HUES64 (cell line): ENCODE measurements around the gene LAMA1.

Source experiments
- H3K27ac ChIP-seq: 2 replicates; pipeline ENCODE4 v1.7.0; 2013; ENCODE audit warnings: low read depth, low read length, inconsistent platforms
- H3K27me3 ChIP-seq: 2 replicates; pipeline ENCODE4 v1.6.1; 2013; ENCODE audit warnings: mild to moderate bottlenecking, low read length; ENCODE audit not compliant: insufficient read depth
- H3K36me3 ChIP-seq: 2 replicates; pipeline ENCODE4 v1.6.1; 2013; ENCODE audit warnings: mild to moderate bottlenecking, low read length; ENCODE audit not compliant: insufficient read depth
- H3K4me1 ChIP-seq: 2 replicates; pipeline ENCODE4 v1.6.1; 2013; ENCODE audit warnings: mild to moderate bottlenecking, low read length, moderate library complexity; ENCODE audit not compliant: insufficient read depth
- H3K4me3 ChIP-seq: 2 replicates; pipeline ENCODE4 v1.5.1; 2013; ENCODE audit warnings: mild to moderate bottlenecking, low read length, moderate library complexity
- H3K9ac ChIP-seq: 2 replicates; pipeline ENCODE4 v1.6.1; 2013; ENCODE audit warnings: mild to moderate bottlenecking, low read depth, low read length
- H3K9me3 ChIP-seq: 2 replicates; pipeline ENCODE4 v1.6.1; 2013; ENCODE audit warnings: low read depth, low read length; ENCODE audit not compliant: insufficient read depth
- WGBS: fragments of 150-250, 120-280 bp; methylation state at CpG from one replicate; pipeline ENCODE4 v1.1.7; 2013; ENCODE audit warnings: missing lambda C conversion rate; 5-methylcytosine and 5-hydroxymethylcytosine counted together

Gene LAMA1

DNA sequence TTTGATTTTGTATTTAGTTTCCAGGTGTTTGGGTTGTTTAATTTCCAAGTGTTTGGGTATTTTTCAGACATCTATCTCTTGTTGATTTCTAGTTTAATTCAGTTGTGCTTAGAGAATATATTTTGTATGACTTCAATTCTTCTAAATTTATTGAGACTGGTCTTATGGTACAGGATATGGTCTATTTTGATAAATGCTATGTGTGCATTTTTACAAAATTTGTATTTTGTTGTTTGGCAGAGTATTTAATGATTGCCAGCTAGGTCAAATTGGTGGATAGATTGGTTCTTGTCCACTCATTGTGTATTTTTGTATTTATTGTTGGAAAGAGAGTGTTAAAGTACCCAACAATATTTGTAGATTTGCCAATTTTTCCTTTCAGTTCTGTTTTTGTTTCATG, 23.7 kb upstream of the LAMA1 start:
- Histone ChIP-seq H3K36me3 (no peaks in the 10 kb centered on the region), H3K9me3 (no peaks in the 10 kb centered on the region), H3K9ac (no peak overlapping the region), H3K4me3 (no peak overlapping the region), H3K27me3 (no peaks in the 10 kb centered on the region), H3K4me1 (no peaks in the 10 kb centered on the region), H3K27ac (no peak overlapping the region)

- Histone ChIP-seq H3K27me3 (no peaks in the 10 kb centered on the region), H3K4me1 (no peaks in the 10 kb centered on the region), H3K9ac (no peak overlapping the region), H3K36me3 (no peaks in the 10 kb centered on the region), H3K4me3 (no peak overlapping the region), H3K9me3 (no peaks in the 10 kb centered on the region), H3K27ac (no peak overlapping the region)
- WGBS = 98% methylated on average over 2 of the region's 4 CpGs
These were observed 21.8 kb upstream of the LAMA1 start for GRCh38 chr18:7139409-7139808.

DNA sequence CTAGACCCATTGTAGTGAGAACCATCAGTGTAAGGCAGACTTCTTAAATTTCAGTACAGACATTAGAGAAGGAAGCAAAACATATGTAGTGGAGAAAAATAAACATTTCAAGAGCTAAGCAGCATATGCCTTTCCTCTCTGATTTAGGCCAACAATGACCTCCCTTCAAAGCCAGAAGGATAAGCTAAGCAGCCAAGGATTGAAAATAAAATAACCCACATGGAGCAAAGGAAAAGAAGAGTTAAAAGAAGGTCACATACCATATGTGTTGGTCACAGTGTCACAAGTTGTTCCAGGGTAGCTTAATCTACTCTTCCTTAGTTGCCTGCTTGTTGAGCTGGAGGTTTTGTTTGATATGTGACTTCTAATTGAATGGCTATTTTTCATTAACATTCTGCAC, 15.6 kb upstream of the LAMA1 start:
- H3K27me3 ChIP-seq = no peaks in the 10 kb centered on the region
- H3K4me3 ChIP-seq = no peak overlapping the region

GRCh38 chr18:7132356-7133150, 15.0 kb upstream of the LAMA1 start:
- Histone ChIP-seq H3K4me3 (no peak overlapping the region), H3K27ac (0 out of 2 replicates have a peak overlapping the region, but pooled peaks have one; percentile 36), H3K9me3 (no peaks in the 10 kb centered on the region), H3K27me3 (no peaks in the 10 kb centered on the region), H3K4me1 (no peaks in the 10 kb centered on the region), H3K36me3 (no peaks in the 10 kb centered on the region), H3K9ac (no peak overlapping the region)
- 93% methylated on average over 8 of the region's 9 CpGs for WGBS

More for the DNA sequence above, 15.6 kb upstream of the LAMA1 start:
- Histone ChIP-seq H3K9ac (no peak overlapping the region), H3K9me3 (no peaks in the 10 kb centered on the region), H3K4me1 (no peaks in the 10 kb centered on the region), H3K36me3 (no peaks in the 10 kb centered on the region), H3K27ac (0 out of 2 replicates have a peak overlapping the region, but pooled peaks have one; percentile 36)

GRCh38 chr18:7122376-7122775, 4.8 kb upstream of the LAMA1 start:
- WGBS = 91% methylated on average over 4 of the region's 4 CpGs

GRCh38 chr18:7116792-7117389, 706 bp downstream of the LAMA1 start:
- Histone ChIP-seq H3K27me3 (peaks cover 12% of the 10 kb centered on the region), H3K27ac (no peak overlapping the region; the same call in 1 of the 2 replicates), H3K9me3 (no peaks in the 10 kb centered on the region), H3K36me3 (no peaks in the 10 kb centered on the region), H3K4me3 (peak overlapping the region; percentile 61), H3K4me1 (peaks cover 6% of the 10 kb centered on the region; the same call in 1 of the 2 replicates), H3K9ac (peak overlapping the region; percentile 82)
- under 1% methylated on average over 61 of the region's 61 CpGs for WGBS

More at GRCh38 chr18:7122376-7122775, 4.8 kb upstream of the LAMA1 start:
- no peak overlapping the region for H3K27ac ChIP-seq
- no peaks in the 10 kb centered on the region for H3K36me3 ChIP-seq
- H3K4me1 ChIP-seq = no peaks in the 10 kb centered on the region
- H3K9me3 ChIP-seq = no peaks in the 10 kb centered on the region
- no peak overlapping the region for H3K4me3 ChIP-seq
- H3K27me3 ChIP-seq = no peaks in the 10 kb centered on the region
- no peak overlapping the region for H3K9ac ChIP-seq

- Histone ChIP-seq H3K4me1 (peaks cover 9% of the 10 kb centered on the region; the same call in 1 of the 2 replicates), H3K27me3 (peaks cover 12% of the 10 kb centered on the region), H3K9me3 (no peaks in the 10 kb centered on the region), H3K27ac (no peak overlapping the region), H3K9ac (peak overlapping the region; percentile 82; the same call in 1 of the 2 replicates), H3K36me3 (no peaks in the 10 kb centered on the region), H3K4me3 (peak overlapping the region; percentile 61)
- 9% methylated on average over 20 of the region's 24 CpGs for WGBS
These were observed 1.4 kb downstream of the LAMA1 start for GRCh38 chr18:7116001-7116730.

DNA sequence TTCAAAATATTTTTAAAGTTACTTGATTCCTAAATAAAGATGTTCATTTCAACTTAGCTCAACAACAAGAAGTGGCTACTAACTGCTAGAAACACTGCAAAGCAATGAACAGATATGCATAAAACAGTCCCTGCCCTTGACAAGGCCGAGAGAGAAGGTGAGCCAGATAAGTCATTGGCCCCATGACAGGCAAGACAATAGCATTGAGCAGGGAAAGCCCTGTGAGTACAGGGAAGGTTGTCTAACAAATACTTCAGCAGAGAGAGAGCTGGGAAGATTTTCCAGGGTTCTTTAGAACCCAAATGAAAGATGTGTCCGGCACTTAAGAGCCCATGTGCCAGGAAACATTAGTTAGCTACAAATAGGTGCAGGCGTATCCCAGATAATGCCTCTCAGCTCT, 4.7 kb downstream of the LAMA1 start:
- no peaks in the 10 kb centered on the region for H3K9me3 ChIP-seq
- H3K9ac ChIP-seq = no peak overlapping the region
- peak overlapping the region; percentile 40; the same call in 1 of the 2 replicates for H3K27ac ChIP-seq
- WGBS = 81% methylated on average over 3 of the region's 3 CpGs
- H3K36me3 ChIP-seq = no peaks in the 10 kb centered on the region
- H3K4me3 ChIP-seq = no peak overlapping the region
- H3K4me1 ChIP-seq = peaks cover 12% of the 10 kb centered on the region; the same call in 1 of the 2 replicates
- H3K27me3 ChIP-seq = peaks cover 12% of the 10 kb centered on the region

DNA sequence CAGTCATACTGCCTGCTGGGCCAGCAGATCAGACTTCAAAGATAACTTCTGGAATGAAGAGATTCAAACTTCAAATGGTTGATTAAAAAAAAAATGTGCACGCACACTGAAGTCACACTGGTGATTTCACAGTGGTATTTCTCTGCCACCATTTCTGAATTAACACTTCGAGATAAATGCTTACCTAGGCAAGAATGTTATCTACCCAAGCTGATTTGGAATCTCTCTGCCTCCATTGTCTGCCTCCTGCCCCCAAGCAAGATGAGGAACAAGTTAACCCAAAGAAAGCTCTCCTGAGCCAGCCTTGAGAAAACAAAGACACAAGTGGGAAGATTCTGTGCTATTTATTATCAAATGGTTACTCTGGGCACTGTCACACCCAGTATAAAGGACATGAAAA, 6.5 kb downstream of the LAMA1 start:
- Histone ChIP-seq H3K27me3 (peaks cover 4% of the 10 kb centered on the region; the same call in 1 of the 2 replicates), H3K36me3 (no peaks in the 10 kb centered on the region), H3K9ac (no peak overlapping the region; the same call in 1 of the 2 replicates), H3K27ac (no peak overlapping the region), H3K4me3 (no peak overlapping the region), H3K9me3 (no peaks in the 10 kb centered on the region), H3K4me1 (peaks cover 12% of the 10 kb centered on the region; the same call in 1 of the 2 replicates)
- WGBS = 79% methylated on average over 2 of the region's 2 CpGs

- Histone ChIP-seq H3K9ac (no peak overlapping the region), H3K27me3 (no peaks in the 10 kb centered on the region)
- WGBS = 91% methylated on average over 5 of the region's 5 CpGs
These were observed 11.7 kb downstream of the LAMA1 start for GRCh38 chr18:7105943-7106342.

DNA sequence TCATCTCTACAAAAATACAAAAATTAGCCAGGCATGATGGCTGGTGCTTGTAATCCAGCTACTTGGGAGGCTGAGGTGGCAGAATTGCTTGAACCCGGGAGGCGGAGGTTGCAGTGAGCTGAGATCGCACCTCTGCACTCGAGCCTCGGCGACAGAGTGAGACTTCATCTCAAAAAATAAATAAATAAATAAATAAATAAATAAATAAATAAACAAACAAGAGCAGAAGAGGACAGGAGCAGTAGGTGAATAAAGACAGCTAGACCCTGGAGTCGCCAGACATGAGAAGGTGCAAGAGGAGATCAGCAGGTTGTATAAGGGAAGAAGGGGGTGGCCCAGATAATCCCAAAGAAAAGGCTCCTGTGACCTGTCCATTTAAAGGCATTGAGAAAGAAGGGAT, 12.3 kb downstream of the LAMA1 start:
- H3K4me1 ChIP-seq = no peaks in the 10 kb centered on the region
- H3K9ac ChIP-seq = no peak overlapping the region
- 0 out of 2 replicates have a peak, but pooled peaks cover under 1% of the 10 kb centered on the region for H3K36me3 ChIP-seq
- H3K27me3 ChIP-seq = no peaks in the 10 kb centered on the region
- WGBS = 90% methylated on average over 4 of the region's 7 CpGs
- H3K27ac ChIP-seq = no peak overlapping the region
- H3K9me3 ChIP-seq = peaks cover 2% of the 10 kb centered on the region; the same call in 1 of the 2 replicates
- no peak overlapping the region for H3K4me3 ChIP-seq

More at GRCh38 chr18:7105943-7106342, 11.7 kb downstream of the LAMA1 start:
- H3K9me3 ChIP-seq = no peaks in the 10 kb centered on the region
- H3K27ac ChIP-seq = no peak overlapping the region
- peaks cover under 1% of the 10 kb centered on the region; the same call in 1 of the 2 replicates for H3K4me1 ChIP-seq
- no peaks in the 10 kb centered on the region for H3K36me3 ChIP-seq
- no peak overlapping the region for H3K4me3 ChIP-seq
